SK-N-SH (cell line): ENCODE data around the gene IL15RA. TPM values are rescaled to one million over a fixed set of nuclear protein-coding genes. Genes with fewer than 3 reads are reported as not detected.
A peak's percentile ranks its signal among the peaks of the same experiment; 100 is the strongest.
"Not testable (repeated sequence)": the region's sequence is repeated elsewhere in the genome, so short reads cannot be mapped to it uniquely, and the experiment has no call there.

Experiments used
- CTCF ChIA-PET: fragments of 300-600, 350-600 bp; formaldehyde crosslinking; extraction: SDS; loops from one replicate; lab custom pipeline; 2021; lab: Yijun Ruan, JAX
- POLR2A ChIA-PET: fragments of 350-600 bp; sonication (Branson Sonifier 250); formaldehyde crosslinking; extraction: SDS; loops from one replicate; lab custom pipeline; 2020; ENCODE audit warnings: antibody characterized with exemption, inconsistent platforms; lab: Yijun Ruan, JAX
- DNase-seq: peaks from one replicate; pipeline ENCODE4 v3.0.0; 2012
- H2AFZ ChIP-seq: fragments of 200-600 bp; sonication (generic); 2 replicates; pipeline ENCODE4 v1.8.1; 2016; ENCODE audit warnings: antibody characterized with exemption, mild to moderate bottlenecking, low read depth
- H3F3A ChIP-seq: fragments of 200-600 bp; sonication (generic); replicated peaks from 2 replicates; pipeline ENCODE3; 2016; ENCODE audit warnings: antibody characterized with exemption, mild to moderate bottlenecking; ENCODE audit not compliant: insufficient read depth
- H3K27ac ChIP-seq, 2 experiments: fragments of 200-500 bp in 1 of 2; fragments of 200-600 bp in 1 of 2; sonication (Bioruptor generic) in 1 of 2; sonication (generic), shearing (Covaris generic) in 1 of 2; 2 replicates each; pipeline versions ENCODE4 v1.5.1 to v1.6.1; 2014 to 2016; ENCODE audit warnings: low read depth in 2 of 2, inconsistent platforms in 1 of 2, low read length in 1 of 2, mild to moderate bottlenecking in 1 of 2, mixed read lengths in 1 of 2
- H3K27me3 ChIP-seq: fragments of 200-600 bp; sonication (generic), shearing (Covaris generic); 2 replicates; pipeline ENCODE4 v1.6.1; 2016; ENCODE audit warnings: mixed run types; ENCODE audit not compliant: insufficient read depth
- H3K36me3 ChIP-seq, 2 experiments: fragments of 200-500 bp in 1 of 2; fragments of 200-600 bp in 1 of 2; sonication (Bioruptor generic) in 1 of 2; sonication (generic) in 1 of 2; replicated peaks in 1 of 2; 2 replicates each; pipeline versions ENCODE3 to v1.5.1; 2014 to 2016; ENCODE audit warnings: low read length in 1 of 2, mild to moderate bottlenecking in 1 of 2; ENCODE audit not compliant: insufficient read depth in 2 of 2, control insufficient read depth in 1 of 2
- H3K4me1 ChIP-seq, 2 experiments: fragments of 200-500 bp in 1 of 2; fragments of 200-600 bp in 1 of 2; sonication (Bioruptor generic) in 1 of 2; sonication (generic), shearing (Covaris generic) in 1 of 2; 2 replicates each; pipeline versions ENCODE4 v1.5.1 to v1.6.1; 2014 to 2016; ENCODE audit warnings: low read depth in 1 of 2, low read length in 1 of 2, mixed run types in 1 of 2; ENCODE audit not compliant: insufficient read depth in 2 of 2, control insufficient read depth in 1 of 2
- H3K4me2 ChIP-seq: fragments of 200-600 bp; sonication (generic), shearing (Covaris generic); 2 replicates; pipeline ENCODE4 v1.6.1; 2017; ENCODE audit warnings: mixed run types
- H3K4me3 ChIP-seq, 2 experiments: fragments of 200-500 bp in 1 of 2; fragments of 200-600 bp in 1 of 2; sonication (Bioruptor generic) in 1 of 2; sonication (generic), shearing (Covaris generic) in 1 of 2; 2 replicates each; pipeline versions ENCODE4 v1.5.1 to v1.8.1; 2014 to 2016; ENCODE audit warnings: low read depth in 2 of 2, inconsistent platforms in 1 of 2, low read length in 1 of 2, mild to moderate bottlenecking in 1 of 2, mixed read lengths in 1 of 2, moderate library complexity in 1 of 2
- H3K79me2 ChIP-seq: fragments of 200-600 bp; sonication (generic); 2 replicates; pipeline ENCODE4 v1.8.1; 2017; ENCODE audit warnings: mild to moderate bottlenecking; ENCODE audit not compliant: insufficient read depth
- H3K9ac ChIP-seq: fragments of 200-600 bp; sonication (generic); 2 replicates; pipeline ENCODE4 v1.6.1; 2017; ENCODE audit warnings: mixed run types
- H3K9me2 ChIP-seq: fragments of 200-600 bp; sonication (generic); 2 replicates; pipeline ENCODE4 v1.6.1; 2017; ENCODE audit warnings: mixed run types
- H3K9me3 ChIP-seq: fragments of 200-600 bp; sonication (generic); 2 replicates; pipeline ENCODE4 v1.6.1; 2017; ENCODE audit warnings: mixed run types, mild to moderate bottlenecking, moderate library complexity
- H4K20me1 ChIP-seq: fragments of 200-600 bp; sonication (generic); 2 replicates; pipeline ENCODE4 v1.6.1; 2017; ENCODE audit warnings: mild to moderate bottlenecking, mixed run types; ENCODE audit not compliant: insufficient read depth
- ELF1 ChIP-seq: IDR thresholded peaks from 2 replicates; pipeline ENCODE4 v1.4.0; 2012
- FOSL2 ChIP-seq: IDR thresholded peaks from 2 replicates; pipeline ENCODE4 v1.4.0; 2012; ENCODE audit warnings: low read depth, mild to moderate bottlenecking, moderate library complexity, borderline replicate concordance
- FOXJ3 ChIP-seq: sonication (generic); formaldehyde crosslinking; IDR thresholded peaks from 2 replicates; pipeline ENCODE4 v1.5.1; 2020; ENCODE audit warnings: mild to moderate bottlenecking, missing genetic modification reagents
- FOXM1 ChIP-seq: IDR thresholded peaks from 2 replicates; pipeline ENCODE4 v1.4.0; 2012; ENCODE audit warnings: low read depth, mild to moderate bottlenecking
- GABPA ChIP-seq: IDR thresholded peaks from 2 replicates; pipeline ENCODE4 v1.4.0; 2012; ENCODE audit warnings: low read depth, mild to moderate bottlenecking
- GATA2 ChIP-seq: sonication (generic); formaldehyde crosslinking; IDR thresholded peaks from 2 replicates; pipeline ENCODE4 v1.5.0; 2020; ENCODE audit warnings: mild to moderate bottlenecking, missing genetic modification reagents
- JUND ChIP-seq: IDR thresholded peaks from 2 replicates; pipeline ENCODE4 v1.4.0; 2012
- MXI1 ChIP-seq: IDR thresholded peaks from 2 replicates; pipeline ENCODE4 v1.6.1; 2012; ENCODE audit warnings: mild to moderate bottlenecking, low read depth, low read length, improper control_type of control experiment
- NFIC ChIP-seq: IDR thresholded peaks from 2 replicates; pipeline ENCODE4 v1.4.0; 2012; ENCODE audit warnings: borderline replicate concordance
- POLR2AphosphoS5 ChIP-seq: IDR thresholded peaks from 2 replicates; pipeline ENCODE4 v1.6.1; 2012; ENCODE audit warnings: low read depth, low read length
- RCOR1 ChIP-seq: fragments of 150-350 bp; IDR thresholded peaks from 2 replicates; pipeline ENCODE4 v1.6.1; 2017; ENCODE audit warnings: antibody characterized with exemption, low read length
- RFX5 ChIP-seq: IDR thresholded peaks from 2 replicates; pipeline ENCODE4 v1.6.1; 2012; ENCODE audit warnings: mild to moderate bottlenecking, improper control_type of control experiment, low read length
- RXRA ChIP-seq: IDR thresholded peaks from 2 replicates; pipeline ENCODE4 v1.4.0; 2012; ENCODE audit warnings: low read depth, mild to moderate bottlenecking, borderline replicate concordance
- SMC3 ChIP-seq: IDR thresholded peaks from 2 replicates; pipeline ENCODE4 v1.6.1; 2012; ENCODE audit warnings: low read depth, low read length, improper control_type of control experiment
- TCF12 ChIP-seq: IDR thresholded peaks from 2 replicates; pipeline ENCODE4 v1.4.0; 2012
- USF2 ChIP-seq: fragments of 150-350 bp; IDR thresholded peaks from 2 replicates; pipeline ENCODE4 v1.6.1; 2017; ENCODE audit warnings: antibody characterized with exemption, low read length, low read depth, borderline replicate concordance
- WGBS: methylation state at CpG from one replicate; pipeline ENCODE4 v1.1.6; 2017; ENCODE audit warnings: low lambda C conversion rate; 5-methylcytosine and 5-hydroxymethylcytosine counted together
- polyA plus RNA-seq, 3 experiments: library from polyadenylated mRNA; depleted of rRNA; stranded (reverse); fragments of >200 nt; gene quantifications; 2 replicates each; pipeline ENCODE4 v1.2.3, GENCODE V29; 2012
- TF ChIP-seq, protein P1 (sequence below): fragments of 200-600 bp; sonication (generic); IDR thresholded peaks from 2 replicates; pipeline ENCODE4 v1.6.1; 2017; ENCODE audit warnings: antibody characterized with exemption, mild to moderate bottlenecking, moderate library complexity
- TF ChIP-seq, protein P2 (sequence below): fragments of 150-350 bp; IDR thresholded peaks from 2 replicates; pipeline ENCODE4 v1.6.1; 2016; ENCODE audit warnings: mild to moderate bottlenecking, low read depth, low read length

Gene IL15RA
- polyA plus RNA-seq, 1 of the 3 experiments (the other 2 are of a cell fraction), result 2.1 TPM

- CTCF ChIA-PET, result no interaction called here
- H3F3A ChIP-seq, result no peaks in the 10 kb centered on the region
- H3K79me2 ChIP-seq, result no peaks in the 10 kb centered on the region
- H3K4me1 ChIP-seq, result no peaks in the 10 kb centered on the region
- no peaks in the 10 kb centered on the region for H3K36me3 ChIP-seq
- H3K4me2 ChIP-seq, result peak overlapping the region; percentile 39; the same call in 1 of the 2 replicates
- H2AFZ ChIP-seq, result peak overlapping the region; percentile 44; the same call in 1 of the 2 replicates
- TF ChIP-seq, protein P1, sequence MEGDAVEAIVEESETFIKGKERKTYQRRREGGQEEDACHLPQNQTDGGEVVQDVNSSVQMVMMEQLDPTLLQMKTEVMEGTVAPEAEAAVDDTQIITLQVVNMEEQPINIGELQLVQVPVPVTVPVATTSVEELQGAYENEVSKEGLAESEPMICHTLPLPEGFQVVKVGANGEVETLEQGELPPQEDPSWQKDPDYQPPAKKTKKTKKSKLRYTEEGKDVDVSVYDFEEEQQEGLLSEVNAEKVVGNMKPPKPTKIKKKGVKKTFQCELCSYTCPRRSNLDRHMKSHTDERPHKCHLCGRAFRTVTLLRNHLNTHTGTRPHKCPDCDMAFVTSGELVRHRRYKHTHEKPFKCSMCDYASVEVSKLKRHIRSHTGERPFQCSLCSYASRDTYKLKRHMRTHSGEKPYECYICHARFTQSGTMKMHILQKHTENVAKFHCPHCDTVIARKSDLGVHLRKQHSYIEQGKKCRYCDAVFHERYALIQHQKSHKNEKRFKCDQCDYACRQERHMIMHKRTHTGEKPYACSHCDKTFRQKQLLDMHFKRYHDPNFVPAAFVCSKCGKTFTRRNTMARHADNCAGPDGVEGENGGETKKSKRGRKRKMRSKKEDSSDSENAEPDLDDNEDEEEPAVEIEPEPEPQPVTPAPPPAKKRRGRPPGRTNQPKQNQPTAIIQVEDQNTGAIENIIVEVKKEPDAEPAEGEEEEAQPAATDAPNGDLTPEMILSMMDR, result no peak
- TF ChIP-seq NFIC, result no peak
- TF ChIP-seq TCF12, result no peak
- no peak for TF ChIP-seq SMC3
- no peak for TF ChIP-seq RFX5
- no peak for TF ChIP-seq GABPA
- TF ChIP-seq RCOR1, result no peak
- TF ChIP-seq, all 33 proteins: peak for 0
- no peak for DNase-seq
- Histone ChIP-seq H3K9me2 (no peaks in the 10 kb centered on the region), H3K4me3 (peak overlapping the region; percentile 2 to 42; a peak in 3 of 4 replicates), H3K9ac (no peak overlapping the region), H3K27me3 (peaks cover 23% of the 10 kb centered on the region; the same call in 1 of the 2 replicates), H4K20me1 (no peaks in the 10 kb centered on the region), H3K27ac (no peak overlapping the region), H3K9me3 (no peaks in the 10 kb centered on the region)
- POLR2A ChIA-PET, result no interaction called here
- WGBS, result 12% methylated on average over 8 of the region's 8 CpGs
Observed at GRCh38 chr10:6005856-6006395, 28.6 kb upstream of the IL15RA start.

GRCh38 chr10:6005161-6005804 is 27.9 kb upstream of the IL15RA start:
- H3K9me2 ChIP-seq, H3K9ac ChIP-seq, H3F3A ChIP-seq, H3K27ac ChIP-seq, POLR2A ChIA-PET, H3K9me3 ChIP-seq, H3K79me2 ChIP-seq, H3K4me1 ChIP-seq, H3K36me3 ChIP-seq, CTCF ChIA-PET, DNase-seq, H4K20me1 ChIP-seq: not testable (repeated sequence)
- Histone ChIP-seq H3K4me2 (peak overlapping the region; percentile 39; the same call in 1 of the 2 replicates), H2AFZ (peak overlapping the region; percentile 44; the same call in 1 of the 2 replicates), H3K4me3 (peak overlapping the region; percentile 2 to 42; a peak in 3 of 4 replicates), H3K27me3 (peaks cover 23% of the 10 kb centered on the region; the same call in 1 of the 2 replicates)
- 16% methylated on average over 6 of the region's 6 CpGs for WGBS

DNA sequence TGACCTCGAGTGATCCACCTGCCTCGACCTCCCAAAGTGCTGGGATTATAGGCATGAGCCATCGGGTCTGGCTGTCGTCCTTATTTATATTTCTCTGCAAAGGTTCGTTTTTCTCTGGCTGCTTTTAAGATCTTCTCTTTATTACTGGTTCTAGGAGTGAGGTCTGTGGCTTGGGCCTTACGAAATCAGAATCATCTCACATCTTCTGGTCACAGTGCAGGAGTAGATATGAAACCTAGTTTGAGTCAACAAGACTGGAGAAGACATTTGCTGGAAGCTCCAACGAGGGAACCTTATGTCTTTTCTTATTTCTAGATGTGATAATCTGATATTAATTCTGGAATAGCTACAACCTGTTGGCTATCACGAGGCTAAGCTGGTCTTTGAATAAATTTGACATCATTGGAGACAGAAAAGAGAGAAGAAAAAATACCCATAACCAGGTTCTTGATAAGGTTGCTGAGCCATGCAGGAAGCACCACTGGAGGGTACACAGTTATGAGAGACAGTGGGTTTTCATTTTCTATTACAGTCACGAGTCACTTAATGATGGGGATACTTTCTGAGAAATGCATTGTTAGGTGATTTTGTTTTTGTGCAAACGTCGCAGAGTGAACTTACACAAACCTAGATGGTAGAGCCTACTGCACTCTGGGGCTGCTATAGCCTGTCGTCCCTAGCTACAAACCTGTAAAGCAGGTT is 25.6 kb upstream of the IL15RA start:
- Histone ChIP-seq H3K4me1 (no peaks in the 10 kb centered on the region), H3K9ac (no peak overlapping the region), H3K36me3 (no peaks in the 10 kb centered on the region), H3K4me2 (no peak overlapping the region), H3K4me3 (no peak overlapping the region), H3K9me2 (no peaks in the 10 kb centered on the region), H3K79me2 (no peaks in the 10 kb centered on the region), H4K20me1 (no peaks in the 10 kb centered on the region), H3K9me3 (no peaks in the 10 kb centered on the region), H3K27ac (no peak overlapping the region), H2AFZ (no peak overlapping the region), H3F3A (no peaks in the 10 kb centered on the region), H3K27me3 (peaks cover 39% of the 10 kb centered on the region)
- DNase-seq, result no peak
- ChIA-PET POLR2A (no interaction called here), CTCF (interaction anchor here (0.6 kb wide), 1 partner anchor 42 kb away, joined by 3 read pairs; no protein-coding TSS in a partner anchor)
- 18% methylated on average over 12 of the region's 12 CpGs for WGBS
- TF ChIP-seq GABPA (no peak), SMC3 (no peak), RXRA (no peak), GATA2 (no peak), POLR2AphosphoS5 (no peak), ELF1 (no peak), FOXM1 (no peak), FOXJ3 (CRISPR knock-in tag) (no peak), JUND (no peak), MXI1 (no peak), FOSL2 (no peak), USF2 (no peak)
- TF ChIP-seq, protein P2, sequence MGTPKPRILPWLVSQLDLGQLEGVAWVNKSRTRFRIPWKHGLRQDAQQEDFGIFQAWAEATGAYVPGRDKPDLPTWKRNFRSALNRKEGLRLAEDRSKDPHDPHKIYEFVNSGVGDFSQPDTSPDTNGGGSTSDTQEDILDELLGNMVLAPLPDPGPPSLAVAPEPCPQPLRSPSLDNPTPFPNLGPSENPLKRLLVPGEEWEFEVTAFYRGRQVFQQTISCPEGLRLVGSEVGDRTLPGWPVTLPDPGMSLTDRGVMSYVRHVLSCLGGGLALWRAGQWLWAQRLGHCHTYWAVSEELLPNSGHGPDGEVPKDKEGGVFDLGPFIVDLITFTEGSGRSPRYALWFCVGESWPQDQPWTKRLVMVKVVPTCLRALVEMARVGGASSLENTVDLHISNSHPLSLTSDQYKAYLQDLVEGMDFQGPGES, result no peak
